Measurements from ENCODE around the gene ZNF32.

Gene ZNF32, protein sequence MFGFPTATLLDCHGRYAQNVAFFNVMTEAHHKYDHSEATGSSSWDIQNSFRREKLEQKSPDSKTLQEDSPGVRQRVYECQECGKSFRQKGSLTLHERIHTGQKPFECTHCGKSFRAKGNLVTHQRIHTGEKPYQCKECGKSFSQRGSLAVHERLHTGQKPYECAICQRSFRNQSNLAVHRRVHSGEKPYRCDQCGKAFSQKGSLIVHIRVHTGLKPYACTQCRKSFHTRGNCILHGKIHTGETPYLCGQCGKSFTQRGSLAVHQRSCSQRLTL

DNA sequence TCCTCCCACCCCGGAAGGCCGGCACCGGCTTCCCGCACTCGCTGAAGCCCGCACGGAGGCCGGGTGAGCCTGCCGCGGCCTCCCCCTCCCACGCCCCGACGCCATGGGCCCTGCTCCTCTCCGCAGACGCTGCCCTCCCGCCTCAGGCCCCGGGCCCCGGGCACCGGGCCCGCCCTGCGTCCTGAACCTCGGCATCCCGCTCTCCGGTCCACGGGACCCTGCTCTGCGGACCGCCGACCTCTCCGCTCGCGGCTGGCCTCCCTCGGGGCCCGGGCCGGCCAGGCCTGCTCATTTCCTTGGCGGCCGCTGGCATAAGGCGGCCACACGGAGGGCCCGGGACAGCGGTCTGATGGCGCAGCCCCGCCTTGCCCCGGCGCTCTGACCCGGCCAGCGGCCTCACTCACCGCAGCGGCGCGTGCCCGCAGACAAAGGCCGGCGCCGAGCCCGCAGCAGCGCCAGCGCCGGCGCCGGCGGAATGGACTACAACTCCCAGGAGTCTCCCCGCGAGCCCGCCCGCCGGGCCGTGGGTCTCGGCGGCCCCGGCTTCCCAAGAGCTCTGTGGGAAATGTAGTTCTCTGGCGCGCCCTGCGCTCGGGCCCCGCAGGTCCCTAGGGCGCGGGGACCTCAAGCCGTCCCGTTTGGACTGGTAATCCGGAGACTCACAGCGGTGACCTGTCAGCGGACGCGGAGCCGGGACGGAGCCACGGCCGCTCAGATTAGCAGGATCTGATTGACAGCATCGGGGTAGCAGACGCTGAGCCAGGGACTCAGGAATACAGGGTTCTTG, at the start of gene ZNF32:
Gene ZNF32, minus strand, starts transcription at position 484 of the 787 bp plus-strand sequence. CDS start 2,748 bp downstream, outside the sequence.
- peak; percentile 96 for DNase-seq

DNA sequence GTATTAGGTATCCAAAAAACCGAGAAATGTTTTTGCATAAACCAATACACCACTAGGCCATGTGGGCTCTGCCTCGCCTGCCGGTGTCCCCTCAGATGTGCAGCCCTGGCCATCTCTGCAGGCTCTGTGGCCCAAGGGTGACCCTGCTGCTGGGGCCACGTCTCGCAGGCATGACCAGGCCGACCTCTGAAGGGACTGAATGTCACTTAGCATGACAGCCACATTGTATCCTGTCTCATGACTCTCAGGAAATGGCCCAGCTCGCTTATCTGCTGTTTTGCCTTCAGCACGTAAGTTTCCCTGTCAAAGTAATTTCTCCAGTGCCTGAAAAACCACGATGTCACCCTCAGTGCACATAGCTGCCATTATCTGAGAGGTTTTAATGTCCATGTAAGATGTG, 49.5 kb upstream of the ZNF32 start:
- DNase-seq, result no peak

DNA sequence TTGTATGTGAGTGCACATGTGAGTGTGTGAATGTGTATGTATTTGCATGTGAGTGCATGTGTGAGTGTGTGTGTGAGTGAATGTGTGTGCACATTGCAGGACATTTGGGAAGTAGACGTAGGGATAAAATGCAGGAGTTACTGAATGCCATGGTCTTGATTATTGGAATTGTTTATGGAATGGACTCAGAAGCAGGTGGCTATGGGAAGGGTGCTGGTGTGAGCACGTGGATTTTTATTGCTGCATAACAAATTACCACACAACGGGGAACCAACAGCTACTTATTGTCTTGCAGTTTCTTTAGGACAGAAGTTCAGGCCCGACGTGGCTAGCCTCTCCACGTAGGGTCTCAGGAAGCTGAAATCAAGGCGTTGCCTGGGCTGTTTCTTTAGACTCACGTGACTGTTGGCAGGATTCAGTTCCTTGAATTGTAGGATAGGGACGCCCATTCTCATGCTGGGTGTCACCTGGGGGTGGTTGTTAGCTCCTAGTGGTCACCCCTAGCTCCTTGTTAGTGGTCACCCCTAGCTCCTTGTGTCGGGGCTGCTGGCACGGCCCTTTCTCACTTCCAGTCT, 48.3 kb upstream of the ZNF32 start:
- no peak for DNase-seq

DNA sequence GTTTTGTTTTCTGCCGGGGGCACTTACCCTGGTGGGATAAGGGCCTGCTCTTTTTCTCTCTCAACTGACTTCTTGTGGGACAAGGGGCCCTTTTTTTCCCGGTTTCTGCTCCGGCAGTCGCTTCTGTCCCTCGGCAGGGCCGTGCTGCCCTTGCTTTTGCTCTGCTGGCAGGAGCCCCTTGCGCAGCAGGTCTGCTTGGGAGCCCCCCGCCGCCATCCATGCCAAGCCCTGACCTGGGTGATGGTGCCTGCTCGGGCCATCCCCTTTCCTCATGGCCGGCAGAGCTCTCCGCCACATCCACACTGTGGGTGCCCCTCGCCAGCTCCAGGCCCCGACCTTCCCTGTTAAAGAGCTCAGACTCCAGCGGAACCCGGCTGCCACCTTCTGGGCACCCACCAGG, 47.0 kb upstream of the ZNF32 start:
- DNase-seq, result no peak

DNA sequence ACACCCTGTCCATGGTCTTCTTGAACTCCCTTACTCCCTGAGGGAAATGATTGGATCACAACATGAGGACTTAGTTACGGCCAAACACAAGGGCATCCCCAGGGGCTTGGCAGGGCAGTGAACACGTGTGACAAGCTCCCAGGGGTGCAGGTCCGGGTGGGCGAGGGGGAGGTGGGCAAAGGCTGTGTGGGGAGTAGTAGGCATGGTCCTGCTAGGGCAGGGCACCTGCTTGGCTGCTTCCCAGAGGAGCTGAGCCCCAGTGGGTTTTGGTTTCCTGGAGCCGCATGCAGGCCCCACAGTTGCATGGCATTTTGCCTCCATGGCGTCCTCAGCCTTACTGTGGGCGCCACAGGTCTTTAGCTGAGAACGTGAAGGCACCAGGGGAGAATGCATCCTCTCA, 46.6 kb upstream of the ZNF32 start:
- no peak for DNase-seq

DNA sequence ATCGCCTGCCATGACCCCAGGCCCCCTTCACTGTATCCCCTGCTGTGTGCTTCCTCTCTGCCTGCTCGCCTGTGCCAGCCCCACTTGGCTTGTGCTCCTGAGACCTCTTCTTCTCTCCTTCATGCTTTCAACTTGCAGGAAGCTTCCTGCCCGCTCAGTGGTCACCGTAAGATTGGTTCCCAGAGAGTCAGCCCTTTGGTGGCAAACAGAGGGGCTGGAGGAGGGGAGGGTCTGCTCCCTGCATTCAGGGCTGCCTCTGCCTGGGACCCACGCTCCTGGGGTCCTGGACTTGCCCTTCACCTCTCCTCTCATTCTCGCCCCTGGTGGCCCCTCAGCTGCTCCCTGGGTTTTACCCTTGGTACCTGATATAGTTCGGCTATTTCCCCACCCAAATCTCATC, 45.8 kb upstream of the ZNF32 start:
- DNase-seq, result no peak

DNA sequence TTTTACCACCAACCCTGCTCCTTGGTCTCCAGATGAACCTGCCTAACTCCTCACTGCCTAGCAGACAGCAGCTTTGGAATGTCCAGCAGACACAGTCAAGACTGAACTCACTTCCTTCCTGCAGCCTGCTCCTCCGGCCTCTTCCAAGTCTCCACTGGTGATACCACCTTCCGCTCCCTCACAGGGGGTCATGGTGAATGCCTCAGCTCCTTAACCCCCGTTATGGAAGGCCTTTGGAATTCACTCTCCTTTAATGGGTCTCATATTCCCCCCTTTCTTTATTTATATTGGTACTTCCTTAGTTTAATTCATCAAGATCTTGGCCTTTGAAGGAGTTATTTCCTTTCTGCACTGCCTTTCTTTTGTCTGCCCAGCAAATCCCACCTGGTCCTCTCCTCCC, 44.9 kb upstream of the ZNF32 start:
- no peak for DNase-seq

DNA sequence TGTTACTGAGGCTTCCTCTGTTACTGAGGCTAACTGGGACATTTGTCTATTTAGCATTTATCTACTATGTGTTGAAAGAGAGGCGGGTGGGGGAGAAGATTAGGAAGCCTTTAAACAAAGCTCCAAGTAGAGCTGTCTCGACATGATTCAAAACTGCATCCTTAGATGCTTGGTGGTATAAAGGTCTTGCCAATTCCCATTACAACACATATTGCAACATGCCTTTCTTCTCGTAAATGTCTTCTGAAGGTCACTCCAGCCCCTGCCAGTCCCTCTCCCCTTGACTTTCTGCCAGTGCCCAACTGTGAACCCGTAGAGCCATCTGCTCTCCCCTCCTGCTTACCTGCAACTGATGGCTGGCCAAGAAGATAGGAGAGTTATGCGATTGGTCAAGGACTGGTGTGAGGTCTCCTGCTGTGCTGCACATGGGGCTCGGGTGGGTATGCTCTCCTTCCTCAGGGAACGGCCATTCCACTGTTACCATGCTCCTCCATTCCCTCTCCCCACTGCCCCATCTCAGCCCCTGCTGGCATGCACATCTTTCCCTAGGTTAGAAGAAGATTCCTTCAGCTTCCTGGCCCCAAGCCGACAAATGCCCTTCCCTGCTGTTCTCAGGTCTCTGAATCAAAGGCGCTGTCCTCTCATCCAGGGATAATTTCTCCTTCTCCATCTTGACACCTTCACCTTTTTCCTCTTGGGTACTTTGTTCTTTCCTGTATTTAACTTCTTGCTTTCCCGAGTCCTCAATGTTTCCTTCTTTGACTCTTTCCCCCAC, 43.6 kb upstream of the ZNF32 start:
- DNase-seq, result no peak

DNA sequence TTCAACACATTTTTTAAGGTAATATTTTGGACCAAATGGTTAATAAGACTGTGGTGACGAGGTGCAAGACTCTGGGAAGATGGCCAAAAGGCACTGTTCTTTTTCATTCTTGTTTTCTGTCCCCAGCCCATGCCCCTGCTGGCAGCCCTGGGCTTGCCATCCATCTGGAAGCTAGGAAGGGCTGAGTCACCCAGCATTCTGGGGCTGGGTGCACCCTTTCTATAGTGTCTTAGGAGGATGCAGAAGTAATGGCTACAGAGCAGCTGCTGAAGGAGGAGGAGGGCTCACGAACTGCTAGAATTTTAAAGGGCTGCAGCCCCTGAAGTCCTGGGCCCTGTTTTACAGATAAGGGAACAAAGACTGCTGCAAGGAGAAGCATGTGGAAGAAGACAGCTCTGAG, 42.8 kb upstream of the ZNF32 start:
- no peak for DNase-seq

DNA sequence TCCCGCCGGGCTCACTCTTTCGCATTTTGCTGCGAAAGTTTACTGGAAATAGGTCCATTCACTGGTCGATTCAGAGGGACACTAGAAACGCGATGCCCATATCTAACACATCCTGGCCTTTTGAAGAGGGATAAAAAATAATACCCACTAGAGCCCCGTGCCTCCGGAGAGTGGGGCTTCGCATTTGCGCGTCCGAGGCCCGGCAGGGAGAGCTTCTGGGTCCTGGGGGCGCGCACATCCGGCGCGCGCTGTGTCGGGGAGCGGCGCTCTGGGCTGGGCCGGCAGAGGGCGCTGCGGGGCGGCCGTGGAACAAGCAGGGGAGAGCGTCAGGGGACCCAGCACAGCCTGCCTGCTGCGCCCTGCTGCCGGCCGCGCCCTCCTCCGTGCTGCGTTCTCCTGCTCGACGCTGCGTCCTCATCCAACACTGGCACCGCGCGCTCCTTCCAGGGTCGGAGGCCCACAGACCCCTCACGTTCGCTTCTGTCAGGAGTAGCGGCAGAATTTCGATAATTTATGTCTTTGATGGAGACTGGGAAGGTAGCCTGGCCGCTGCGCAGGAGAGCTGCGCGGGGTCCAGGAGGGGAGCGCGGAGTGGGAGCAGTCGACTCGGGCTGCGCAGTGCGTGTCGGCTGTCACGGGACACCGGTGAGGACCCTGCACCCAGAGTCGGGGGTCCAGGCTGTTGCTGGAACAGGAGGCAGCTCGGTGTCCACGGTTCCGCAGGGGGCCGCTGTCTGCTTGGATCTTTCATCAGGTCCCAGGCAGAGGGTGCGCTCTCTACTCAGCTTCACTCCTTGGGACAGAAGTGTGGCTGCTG, 41.5 kb upstream of the ZNF32 start:
- peak; percentile 97 for DNase-seq

DNA sequence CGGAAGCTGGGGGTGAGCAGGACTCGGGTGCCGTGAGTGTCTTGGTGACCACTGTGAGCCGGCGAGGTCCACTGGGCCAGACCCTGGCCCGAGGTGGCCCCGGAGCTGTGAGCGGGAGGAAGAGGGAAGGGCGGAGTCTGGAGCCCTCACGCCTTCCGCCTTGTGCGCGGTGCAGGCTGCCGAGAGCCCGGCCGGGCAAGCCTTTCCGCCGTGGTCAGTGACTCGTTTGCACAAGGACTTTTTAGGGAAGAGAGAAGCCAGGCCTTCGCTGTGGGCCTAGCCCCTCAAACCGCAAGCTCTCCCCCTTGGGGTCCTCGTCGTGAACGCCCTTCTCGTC, 40.9 kb upstream of the ZNF32 start:
- DNase-seq, result no peak

DNA sequence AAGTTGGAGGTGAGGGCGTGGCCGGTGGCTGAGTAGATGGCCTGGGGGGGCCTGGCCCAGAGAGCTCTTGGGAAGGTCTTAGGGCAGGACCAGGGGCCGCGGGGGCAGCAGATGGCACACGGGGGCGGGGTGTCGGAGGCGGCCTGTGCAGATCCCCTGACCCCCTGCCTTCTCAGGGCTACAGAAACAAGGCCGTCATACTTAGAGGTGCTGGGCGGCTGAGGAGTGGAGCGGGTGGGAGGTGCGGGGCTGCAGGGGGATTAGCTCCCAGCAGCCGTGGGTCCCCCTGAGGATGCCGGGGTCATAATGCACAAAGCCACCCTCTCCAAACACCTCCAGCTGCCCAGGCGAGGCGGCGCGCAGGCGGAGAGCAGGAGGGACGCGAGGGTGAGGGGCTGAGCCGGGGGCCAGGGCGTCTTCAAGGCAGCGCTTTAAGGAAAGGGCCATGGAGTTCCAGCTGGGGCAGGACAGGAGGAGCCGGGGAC, 40.4 kb upstream of the ZNF32 start:
- no peak for DNase-seq

DNA sequence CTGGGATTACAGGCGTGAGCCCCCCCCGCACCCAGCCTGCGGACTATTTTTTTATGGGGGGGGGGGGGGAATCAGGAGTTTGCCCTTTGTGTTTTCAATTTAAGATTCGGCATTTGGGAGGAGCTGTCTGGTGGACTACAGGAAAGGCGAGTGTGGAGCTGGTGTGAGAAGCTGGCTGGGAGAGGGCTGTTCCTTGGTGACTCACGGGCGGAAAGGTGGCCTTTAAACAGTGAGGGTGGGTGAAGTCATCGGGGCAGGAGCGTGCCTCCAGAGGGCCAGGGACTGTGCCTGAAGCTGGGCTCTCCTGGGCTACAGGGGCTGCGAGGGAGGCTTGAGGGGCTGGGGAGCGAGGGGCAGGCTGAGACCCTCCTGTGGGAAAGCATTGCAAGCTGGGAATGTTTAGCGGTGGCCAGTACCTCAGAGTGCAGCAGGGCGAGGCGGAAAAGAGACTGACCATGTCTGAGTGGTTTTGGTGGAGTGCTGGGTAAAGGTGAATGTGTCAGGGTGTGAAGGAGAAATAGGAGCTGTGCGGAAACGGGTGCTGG, 39.7 kb upstream of the ZNF32 start:
- DNase-seq, result no peak

DNA sequence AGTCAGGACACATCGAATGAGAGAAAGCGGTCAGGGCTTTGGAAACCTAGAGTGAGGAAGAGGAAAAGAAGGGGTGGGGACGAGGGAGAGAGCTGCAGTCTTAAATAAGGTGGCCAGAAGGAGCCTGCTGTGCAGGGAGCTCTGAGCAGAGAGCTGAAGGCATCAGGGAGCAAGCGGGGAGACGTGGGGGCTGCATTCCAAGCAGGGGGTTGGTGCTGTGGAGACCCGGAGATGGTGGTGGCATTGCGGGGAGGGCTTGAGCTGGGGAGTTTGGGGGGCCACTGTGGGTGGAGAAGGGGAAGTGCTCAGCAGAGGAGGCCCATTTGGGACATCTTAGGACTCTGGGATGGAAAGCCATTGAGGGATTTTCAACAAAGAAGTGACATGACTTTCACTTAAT, 38.7 kb upstream of the ZNF32 start:
- DNase-seq, result no peak

DNA sequence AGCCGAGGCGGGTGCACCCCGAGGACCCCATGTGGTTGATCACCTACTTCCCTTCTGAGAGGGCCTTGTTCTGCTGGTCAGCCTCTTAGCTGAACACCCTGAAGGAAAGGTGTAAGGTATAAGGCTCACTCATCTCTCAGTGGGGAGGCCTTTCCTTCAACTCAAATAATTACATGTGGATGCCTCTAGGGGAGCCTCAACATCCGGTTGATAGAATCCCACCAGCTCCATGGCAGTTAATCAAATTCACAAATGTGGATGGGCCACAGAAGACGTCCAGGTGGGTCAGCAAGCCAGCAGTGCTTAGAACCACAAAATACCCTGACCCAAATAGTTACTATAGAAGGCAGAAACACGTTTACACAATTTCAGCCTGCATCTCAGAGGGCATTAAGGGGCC, 37.7 kb upstream of the ZNF32 start:
- DNase-seq, result no peak

DNA sequence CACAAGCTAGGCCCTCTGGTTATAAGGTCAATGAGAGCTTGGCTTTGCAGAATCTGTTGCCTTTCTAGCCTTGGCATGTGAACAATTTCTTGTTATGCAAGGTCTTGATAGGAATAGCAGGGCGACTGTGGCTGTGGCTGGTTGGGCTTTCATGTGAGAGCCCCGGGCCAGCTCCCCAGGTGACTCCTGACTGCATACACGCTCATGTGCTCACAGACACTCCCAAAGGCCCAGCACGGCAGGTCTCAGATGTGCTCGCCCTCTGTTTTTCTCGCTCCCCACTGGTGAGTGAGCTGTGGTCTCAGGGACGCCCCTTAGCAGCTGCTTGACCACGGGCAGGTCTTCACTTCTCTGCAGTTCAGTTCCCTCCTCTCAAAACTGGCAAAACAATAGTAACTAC, 37.1 kb upstream of the ZNF32 start:
- no peak for DNase-seq

DNA sequence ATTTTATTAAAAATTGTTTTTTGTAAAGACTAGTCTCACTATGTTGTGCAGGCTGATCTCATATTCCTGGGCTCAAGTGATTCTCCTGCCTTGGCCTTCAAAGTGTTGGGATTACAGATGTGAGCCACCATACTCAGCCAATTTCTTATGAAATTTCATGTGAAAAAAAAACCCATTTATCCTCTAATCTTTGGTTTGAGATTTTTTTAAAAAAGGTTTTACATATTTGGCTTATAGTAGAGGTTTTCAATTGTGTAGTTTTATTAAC, 35.5 kb upstream of the ZNF32 start:
- DNase-seq, result no peak

DNA sequence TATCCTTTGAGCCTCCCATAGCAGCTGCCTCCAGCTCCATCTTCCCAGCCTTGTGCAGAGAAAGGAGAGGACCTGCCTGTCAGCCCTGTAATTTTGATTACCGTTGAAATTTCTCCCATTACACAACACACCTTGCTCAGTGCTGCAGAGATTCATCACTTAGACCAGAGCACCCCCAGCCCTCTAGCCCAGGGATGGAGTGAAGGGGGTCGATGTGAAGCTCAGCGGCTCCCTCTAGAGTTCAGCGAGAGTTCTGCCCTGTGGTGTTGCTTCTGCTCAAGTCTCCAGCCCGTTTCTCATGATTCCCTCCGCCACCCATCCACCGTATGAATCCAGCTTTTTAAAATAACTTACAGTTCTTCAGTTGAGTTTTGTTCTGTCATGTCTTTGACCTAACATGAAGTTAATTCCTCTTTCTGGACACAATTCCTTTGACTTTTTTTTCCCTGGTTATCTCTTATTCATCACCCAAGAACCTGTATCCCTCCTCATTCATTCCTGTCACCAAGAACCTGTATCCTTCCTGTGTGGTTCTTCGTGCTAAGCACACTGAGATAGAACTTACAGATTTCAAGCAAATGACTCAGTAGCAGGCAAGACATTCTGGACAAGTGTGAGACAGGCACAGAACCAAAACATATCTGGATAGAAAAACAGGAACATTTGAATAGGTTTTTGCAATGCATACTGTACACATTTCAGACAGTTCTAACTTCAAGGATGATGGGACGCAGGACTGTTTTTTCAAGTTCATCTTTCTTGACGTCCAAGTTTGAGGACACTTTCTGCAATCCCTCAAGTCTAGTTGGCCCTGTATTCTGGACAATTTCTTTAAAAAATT, 35.0 kb upstream of the ZNF32 start:
- DNase-seq, result no peak

DNA sequence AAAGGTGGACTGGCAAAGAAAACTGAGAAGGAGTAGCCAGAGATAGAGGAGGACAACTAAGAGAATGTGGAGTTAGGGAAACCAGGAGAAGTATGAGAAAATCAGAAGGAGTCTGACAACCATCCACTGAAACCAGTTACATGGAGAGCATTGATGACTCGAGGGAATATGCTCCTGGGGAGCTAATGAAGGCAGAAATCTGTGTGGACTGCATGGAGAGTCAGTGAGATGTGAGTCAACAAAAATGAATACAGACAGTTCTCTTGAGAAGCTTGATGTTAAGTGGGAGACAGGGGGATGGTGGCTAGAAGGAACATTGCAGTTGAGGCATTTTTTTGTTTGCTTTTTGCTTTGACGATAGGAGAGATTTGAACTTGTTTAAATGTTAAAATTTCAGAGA, 34.3 kb upstream of the ZNF32 start:
- DNase-seq, result no peak

DNA sequence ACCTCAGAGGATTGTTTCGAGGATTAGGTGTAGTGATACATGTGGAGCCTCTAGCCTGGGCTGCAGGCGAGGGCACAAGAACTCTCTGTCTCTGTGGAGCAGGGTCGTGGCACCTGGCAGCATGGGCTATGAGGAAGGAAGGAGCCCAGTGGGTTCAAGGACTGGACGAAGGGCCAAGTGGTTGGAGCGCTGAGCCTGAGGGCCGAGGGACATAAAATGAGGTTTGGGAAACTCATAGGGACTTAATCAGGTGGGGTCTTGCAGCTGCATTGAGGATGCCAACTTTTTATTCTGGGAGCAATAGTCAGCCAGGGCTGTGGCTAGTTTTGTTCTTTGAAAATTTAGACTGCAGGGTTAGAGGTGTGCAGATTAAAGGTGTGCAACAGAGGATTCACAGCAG, 33.0 kb upstream of the ZNF32 start:
- no peak for DNase-seq

DNA sequence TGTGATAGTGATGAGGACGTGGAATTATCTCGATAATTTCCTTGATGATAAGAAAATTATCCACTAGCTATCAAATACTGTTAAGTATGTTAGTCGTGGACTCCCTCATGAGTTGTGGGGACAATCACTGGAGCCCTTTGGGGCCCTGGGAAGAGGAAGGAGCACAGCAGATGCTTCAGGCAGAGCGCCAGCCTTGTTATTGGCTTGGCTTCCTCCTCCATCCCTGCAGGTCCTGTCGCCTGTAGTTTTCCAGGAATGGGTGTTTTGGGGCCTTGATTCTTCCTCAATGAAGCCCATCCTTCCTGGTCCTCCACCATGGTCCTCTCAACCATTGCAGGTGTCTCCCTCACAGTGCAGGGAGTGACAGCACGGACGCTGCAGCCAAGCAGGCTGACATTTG, 32.5 kb upstream of the ZNF32 start:
- DNase-seq, result no peak

DNA sequence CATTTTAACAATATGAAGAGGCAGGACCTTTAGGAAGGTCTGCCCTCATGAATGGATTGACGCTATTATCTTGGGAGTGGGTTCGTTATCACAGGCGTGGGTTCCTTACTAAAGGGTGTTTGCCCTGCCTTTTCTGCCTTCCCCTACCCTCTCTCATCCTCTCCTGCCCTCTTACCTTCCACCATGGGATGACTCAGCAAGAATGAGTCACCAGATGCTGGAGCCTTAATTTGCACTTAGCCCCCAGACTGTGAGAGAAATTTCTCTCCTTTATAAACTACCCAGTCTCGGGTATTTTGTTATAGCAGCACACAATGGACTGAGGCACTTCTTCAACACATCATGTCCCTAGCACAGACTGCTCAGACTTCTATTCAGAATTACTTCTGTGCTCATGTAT, 31.4 kb upstream of the ZNF32 start:
- no peak for DNase-seq

All from eye (tissue), 1 donor.